SIG-M5 treated with dmso at 0.1 percent for 504 hours (cell line): ENCODE data around the gene MAP2K3.
A peak's percentile ranks its signal among the peaks of the same experiment; 100 is the strongest.

Experiments
- DNase-seq: peaks from one replicate; lab custom pipeline; 2025; ENCODE audit not compliant: unreplicated experiment; lab: John Stamatoyannopoulos, UW

Gene MAP2K3

GRCh38 chr17:21282231-21282630, 2.3 kb upstream of the MAP2K3 start:
- DNase-seq: no peak

GRCh38 chr17:21282850-21283249, 1.7 kb upstream of the MAP2K3 start:
- DNase-seq: no peak

GRCh38 chr17:21283482-21284318, 811 bp upstream of the MAP2K3 start:
- no peak for DNase-seq

- DNase-seq: peak; percentile 59
Observed at GRCh38 chr17:21285164-21286065, 904 bp downstream of the MAP2K3 start.

DNA sequence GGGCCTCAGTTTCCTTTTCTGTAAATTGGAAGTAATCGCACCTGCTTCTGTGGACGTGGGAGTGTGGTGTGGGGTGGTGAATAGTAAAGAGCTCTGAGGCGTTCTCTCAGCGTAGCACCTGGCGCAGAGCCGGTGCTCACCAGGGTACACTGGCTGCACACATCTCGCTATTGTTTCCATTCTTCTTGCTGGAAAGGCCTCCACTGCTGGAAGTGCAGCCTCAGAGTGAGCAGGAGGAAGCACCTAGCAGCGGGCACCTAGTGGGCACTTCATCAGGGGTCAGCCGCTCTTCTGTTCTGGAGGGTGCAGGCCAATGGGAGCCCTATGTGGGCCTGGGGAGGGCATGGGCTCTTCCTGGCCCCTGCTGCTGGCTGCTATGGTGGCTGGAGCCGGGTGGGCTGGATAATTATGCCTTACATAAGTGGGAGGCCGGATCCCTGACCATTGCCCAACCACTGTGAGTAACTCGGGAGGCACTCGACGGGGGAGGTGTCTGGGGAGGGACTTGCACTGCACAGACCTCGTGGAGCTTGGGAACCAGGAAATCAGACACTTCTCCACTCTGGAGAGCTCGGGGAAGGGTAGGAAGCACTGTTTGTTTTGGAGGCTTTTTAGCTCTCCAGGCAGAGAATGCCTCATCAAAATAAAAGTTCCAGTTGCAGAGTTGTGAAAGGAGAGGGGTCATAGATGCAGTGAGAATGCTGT, 1.7 kb downstream of the MAP2K3 start:
- DNase-seq: peak; percentile 93

GRCh38 chr17:21286909-21287702, 2.6 kb downstream of the MAP2K3 start:
- no peak for DNase-seq

- DNase-seq: peak; percentile 98
Observed at GRCh38 chr17:21287703-21288449, 3.4 kb downstream of the MAP2K3 start.

DNA sequence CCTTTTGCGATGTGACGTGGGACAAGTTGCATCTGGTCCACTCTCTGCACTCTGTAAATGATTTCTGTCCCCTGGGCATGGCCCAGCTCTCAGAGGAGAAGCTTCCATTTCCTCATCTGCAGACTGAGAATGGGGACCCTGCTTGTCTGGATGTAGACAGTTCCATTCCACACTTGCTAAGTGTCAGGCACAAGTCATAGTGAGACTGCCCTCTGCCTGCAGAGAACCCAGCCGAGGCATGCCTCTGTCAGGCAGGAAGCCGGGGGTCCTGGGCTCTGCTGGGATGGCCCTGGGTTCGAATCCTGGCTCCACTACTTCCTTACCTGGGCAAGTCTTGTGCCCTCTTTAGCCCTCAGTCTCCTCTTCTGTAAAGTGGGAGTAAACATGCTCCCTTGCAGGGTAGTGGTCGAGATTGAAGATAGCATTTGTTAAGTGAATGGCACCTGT, 4.1 kb downstream of the MAP2K3 start:
- peak; percentile 55 for DNase-seq

GRCh38 chr17:21289175-21289901, 4.8 kb downstream of the MAP2K3 start:
- no peak for DNase-seq

DNA sequence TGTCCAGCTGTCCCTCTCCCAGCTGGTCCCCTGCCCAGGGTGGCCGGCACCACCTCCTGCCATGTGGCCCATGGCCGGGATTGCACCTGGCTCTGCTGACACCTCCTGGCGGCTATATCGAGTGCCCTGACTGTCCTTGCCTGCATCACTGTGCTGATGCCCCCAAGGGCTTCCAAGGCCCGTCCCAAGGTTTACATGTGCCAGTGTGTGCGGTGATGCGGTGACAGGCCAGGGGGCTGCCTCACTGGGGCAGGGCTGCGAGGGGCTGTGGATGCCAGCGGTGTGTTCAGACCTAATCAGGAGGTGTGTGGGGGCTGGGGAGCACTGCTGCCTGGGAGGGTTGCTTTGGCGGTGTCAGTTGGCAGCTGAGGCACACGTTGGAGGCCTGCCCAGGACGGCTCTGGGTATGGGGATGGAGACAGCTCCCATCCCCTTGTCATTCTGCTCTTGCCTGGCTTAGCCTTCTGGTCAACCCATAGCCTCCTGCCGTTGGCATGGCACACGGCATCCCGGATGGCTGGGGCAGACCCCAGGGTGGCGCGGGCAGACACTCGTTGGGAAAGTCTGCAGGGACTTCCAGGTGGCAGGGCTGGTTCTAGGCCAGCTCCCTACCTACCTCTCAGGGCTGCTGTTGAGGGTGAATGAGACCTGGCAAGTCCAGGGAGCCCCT, 5.5 kb downstream of the MAP2K3 start:
- no peak for DNase-seq

DNA sequence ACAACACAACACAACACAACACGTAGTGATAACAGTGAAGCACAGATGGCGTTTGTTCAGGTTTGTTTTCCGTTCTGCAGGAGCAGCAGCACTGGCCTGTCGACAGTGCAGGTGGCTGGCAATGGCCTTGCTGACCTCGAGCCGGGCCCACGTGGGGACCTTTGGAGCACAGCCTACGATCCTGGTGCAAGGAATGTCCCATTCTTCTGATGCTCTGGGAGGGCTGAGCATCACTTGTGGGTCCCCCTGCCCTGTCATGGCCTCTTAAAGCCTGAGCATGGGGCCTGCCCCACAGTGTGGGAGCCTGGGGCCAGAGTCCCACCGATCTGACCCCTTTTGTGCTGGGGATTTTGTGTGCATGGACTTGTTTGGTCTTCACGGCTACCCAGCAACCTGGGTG, 6.8 kb downstream of the MAP2K3 start:
- DNase-seq: no peak

DNA sequence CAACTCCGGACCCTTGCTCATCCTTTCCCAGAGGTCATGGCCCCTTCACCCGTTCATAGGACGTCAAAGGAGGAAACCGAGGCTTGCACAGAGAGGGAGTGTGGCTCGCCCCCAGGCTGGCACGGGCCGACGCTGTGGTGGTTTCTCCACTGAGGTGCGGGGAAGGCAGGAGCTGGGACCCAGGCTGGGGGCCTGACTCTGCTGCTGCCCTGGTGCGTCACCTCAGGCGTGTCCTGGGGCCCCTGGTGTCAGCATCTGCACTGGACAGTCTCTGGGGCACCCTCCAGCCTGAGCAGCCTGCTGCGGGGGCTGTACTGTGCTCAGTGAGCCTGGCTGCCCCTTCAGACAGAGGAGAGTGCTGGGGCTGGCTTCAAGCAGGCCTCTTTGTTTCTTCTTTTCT, 7.4 kb downstream of the MAP2K3 start:
- no peak for DNase-seq

DNA sequence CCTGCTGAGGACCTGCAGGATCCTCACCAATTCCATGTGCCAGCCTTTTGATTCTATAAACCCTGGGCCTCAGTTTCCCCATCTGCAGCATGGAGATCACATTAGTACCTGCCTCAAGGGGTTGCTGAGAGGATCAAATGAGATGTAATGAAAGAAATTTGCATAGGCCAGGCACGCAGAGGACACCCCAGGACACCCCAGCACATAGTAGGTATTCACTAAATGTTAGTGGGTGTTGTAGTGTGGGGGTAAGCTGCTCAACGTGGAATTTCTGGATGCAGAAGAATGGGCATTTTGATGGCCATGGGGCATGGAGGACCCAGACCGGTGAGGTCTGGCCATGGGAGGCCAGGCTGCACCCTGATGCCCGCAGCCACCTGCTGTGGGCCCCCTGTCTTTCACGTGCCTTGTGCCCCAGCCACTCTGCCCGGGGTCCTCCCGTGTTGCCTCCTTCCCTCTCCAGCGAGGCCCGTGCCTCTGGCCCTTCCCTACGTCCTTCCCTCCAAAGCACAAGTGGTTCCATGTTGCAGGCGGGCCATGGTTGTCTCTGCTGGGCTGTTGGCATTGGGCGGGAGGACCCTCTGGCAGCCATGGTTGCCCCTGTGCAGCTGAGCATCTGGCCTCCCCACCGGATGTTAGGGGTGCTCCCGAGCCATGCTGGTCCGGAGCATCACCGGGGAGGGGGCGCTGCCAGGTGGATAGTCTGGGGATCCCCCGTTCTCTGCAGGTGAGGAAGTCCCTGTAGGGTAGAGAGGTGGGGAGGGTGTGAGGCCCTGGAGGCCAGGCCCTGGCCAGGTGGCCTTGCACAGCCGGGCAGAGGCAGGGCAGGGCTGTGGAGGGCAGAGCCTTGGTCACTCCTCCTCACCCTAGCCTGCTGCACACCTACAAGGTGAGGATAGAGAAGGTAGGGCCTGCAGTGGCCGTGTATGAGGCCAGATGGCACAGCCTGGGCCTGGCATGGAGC, 8.6 kb downstream of the MAP2K3 start:
- DNase-seq: no peak

DNA sequence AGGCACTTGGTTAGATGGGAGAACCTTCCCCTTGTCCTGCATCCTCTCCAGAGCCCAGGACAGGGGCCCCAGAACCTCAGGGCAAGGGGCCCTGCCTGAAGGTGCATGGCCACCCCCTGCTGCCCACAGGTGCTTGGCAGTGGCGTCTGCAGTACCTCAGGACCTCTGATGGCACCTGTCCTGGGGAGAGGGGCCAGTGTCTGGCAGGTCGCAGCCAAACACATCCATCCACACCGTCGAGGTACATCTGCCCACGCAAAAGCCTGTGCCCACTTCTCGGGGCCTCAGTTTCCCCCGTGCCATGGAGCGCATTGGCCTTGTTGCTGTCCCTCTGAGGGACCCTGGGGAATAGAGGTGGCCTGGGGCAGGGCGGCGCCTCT, 9.3 kb downstream of the MAP2K3 start:
- DNase-seq: no peak

DNA sequence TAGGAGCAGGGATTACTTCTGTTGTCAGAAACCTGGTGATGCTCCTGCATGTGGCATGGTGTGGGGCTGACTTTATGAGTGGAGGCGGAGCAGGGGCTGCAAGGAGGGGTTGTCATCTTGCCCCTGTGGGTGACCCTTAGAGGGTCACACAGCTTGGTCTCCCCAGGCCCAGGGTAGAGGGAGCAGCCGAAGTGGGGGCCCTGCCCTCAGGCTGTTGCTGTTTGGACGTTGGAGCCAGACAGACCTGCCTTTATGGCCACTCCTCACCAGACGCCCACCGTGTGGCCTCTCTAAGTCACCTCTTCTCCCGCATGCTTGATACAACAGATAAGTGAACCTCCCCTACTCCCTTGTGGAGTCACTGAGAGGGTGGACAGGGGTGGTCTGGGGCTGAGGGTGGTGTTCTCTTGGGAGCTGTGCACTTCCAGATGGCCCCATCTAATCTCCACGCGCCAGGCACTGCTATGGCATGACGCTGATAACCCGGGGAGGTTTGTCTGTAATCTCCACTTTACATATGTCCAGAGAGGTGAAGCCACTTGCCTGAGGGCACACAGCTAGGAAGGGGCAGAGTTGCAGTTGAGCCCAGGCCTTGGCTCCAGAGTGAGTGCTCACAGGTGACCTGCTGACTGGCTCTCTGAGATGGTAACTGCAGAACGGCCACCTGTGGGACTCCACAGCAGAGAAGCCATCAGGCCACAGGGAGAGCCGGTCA, 10.0 kb downstream of the MAP2K3 start:
- DNase-seq: no peak

DNA sequence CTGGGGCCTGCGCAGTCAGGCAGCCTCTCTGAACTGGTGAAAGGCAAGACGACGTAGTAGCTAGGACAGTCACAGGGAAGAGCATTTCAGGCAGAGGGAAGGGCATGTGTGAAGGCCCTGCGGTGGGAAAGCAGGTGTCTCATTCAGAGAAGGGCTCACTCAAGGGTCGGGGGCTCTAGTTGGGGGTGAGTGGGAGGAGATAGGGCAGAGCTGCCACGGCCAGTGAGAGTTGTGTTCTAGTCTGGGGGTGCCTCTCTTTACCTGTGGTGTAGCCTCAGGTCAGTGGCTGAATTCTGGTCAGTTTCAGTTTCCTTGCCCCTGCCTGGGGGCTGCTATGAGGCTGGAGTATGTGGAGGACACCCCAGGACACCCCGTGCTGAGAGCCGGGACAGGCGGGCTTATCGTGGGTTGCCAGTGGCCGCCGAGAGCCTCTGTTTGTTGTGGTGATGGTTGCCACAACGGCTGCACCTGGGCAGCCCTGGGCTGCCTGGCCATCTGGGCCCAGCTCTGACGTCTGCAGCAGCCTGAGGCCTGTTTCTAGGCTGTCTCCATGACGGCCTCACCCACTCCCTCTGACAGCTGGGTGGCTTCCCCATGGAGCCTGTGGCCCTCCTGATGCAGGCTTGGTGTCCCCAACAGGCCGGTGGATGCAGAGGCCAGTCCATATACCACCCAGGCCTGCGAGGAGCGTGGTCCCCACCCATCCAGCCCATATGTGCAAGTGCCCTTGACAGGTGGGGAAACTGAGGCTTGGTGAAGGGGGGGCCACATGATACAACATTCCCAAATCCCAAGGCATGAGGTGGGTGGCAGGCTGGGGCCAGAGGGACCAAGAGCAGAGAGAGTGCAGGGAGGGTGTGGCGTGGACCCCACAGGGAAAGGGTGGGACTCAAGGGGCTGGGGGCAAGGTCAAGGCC, 10.8 kb downstream of the MAP2K3 start:
- no peak for DNase-seq
